Motor neuron (in vitro differentiated cells): Measurements from ENCODE around the gene SPTAN1. TPM values are rescaled to one million over a fixed set of nuclear protein-coding genes. Genes with fewer than 3 reads are reported as not detected.
"Not testable (repeated sequence)": the region's sequence is repeated elsewhere in the genome, so short reads cannot be mapped to it uniquely, and the experiment has no call there.

Experiments used
- ATAC-seq, 8 experiments: fragments of 200-7000 bp; cut with Tn5 transposase; replicated peaks in 6 of 8; 2 replicates each; pipeline ENCODE4 v1.8.0; 2021; ENCODE audit warnings: mild to moderate bottlenecking in 8 of 8, moderate library complexity in 8 of 8
- H3K27ac ChIP-seq, 2 donors: fragments of 250-450 bp; sonication (Bioruptor Pico); 2 replicates each; pipeline ENCODE4 v1.9.0; 2021; ENCODE audit warnings: antibody characterized with exemption in 2 of 2, mild to moderate bottlenecking in 2 of 2, moderate library complexity in 1 of 2
- H3K4me1 ChIP-seq, 2 donors: fragments of 250-450 bp; sonication (Bioruptor Pico); replicated peaks in 1 of 2; 2 replicates each; pipeline ENCODE4 v1.6.1; 2021; ENCODE audit warnings: antibody characterized with exemption in 2 of 2, mild to moderate bottlenecking in 2 of 2, moderate library complexity in 1 of 2
- H3K4me3 ChIP-seq, 5 donors: fragments of 250-450 bp; sonication (Bioruptor Pico); 2 replicates each; pipeline ENCODE4 v1.9.0; 2021; ENCODE audit warnings: antibody characterized with exemption in 5 of 5, mild to moderate bottlenecking in 5 of 5, moderate library complexity in 4 of 5
- WGBS, 10 experiments: fragments of 450-650 bp; shearing (Covaris generic); methylation state at CpG; one replicate each; pipeline ENCODE4 v1.0.0; 2022; 5-methylcytosine and 5-hydroxymethylcytosine counted together
- in situ Hi-C, 9 experiments: fragments of 400-800 bp; cut with MboI; loops; one replicate each; pipeline ENCODE4 v1.15.0; 2021; ENCODE audit warnings: low sequenced_read_pairs in 9 of 9, low pct_unique_long_range_greater_than_20kb in 2 of 9; ENCODE audit not compliant: unreplicated experiment in 9 of 9
- total RNA-seq, 8 experiments: library from RNA; unstranded; fragments of 300-600 nt; gene quantifications; 2 replicates each; pipeline versions ENCODE4 v1.2.3 to v1.2.4, GENCODE V29; 2022

Gene SPTAN1
- total RNA-seq, 8 experiments from 2014 or later: 195 to 680 (median 254) TPM

- 13 to 96% (median 79%) methylated on average over 2 to 8 of the region's 12 CpGs; no CpG with 5 or more reads in 1 of the 10 experiments for WGBS, 10 experiments
- Histone ChIP-seq H3K27ac (no peak overlapping the region), H3K4me1 (no peaks in the 10 kb centered on the region), H3K4me3 (no peak overlapping the region)
- ATAC-seq: peak in 3 of 8 experiments; percentile 83 to 86 (median 86)
- in situ Hi-C loops: no loop called here
Measured at GRCh38 chr9:128642675-128643245, 90.4 kb downstream of the SPTAN1 start.

GRCh38 chr9:128643519-128644300 lies 91.3 kb downstream of the SPTAN1 start:
- no peak for ATAC-seq
- in situ Hi-C loops: no loop called here
- no peak overlapping the region for H3K27ac ChIP-seq
- H3K4me3 ChIP-seq: no peak overlapping the region
- H3K4me1 ChIP-seq: no peaks in the 10 kb centered on the region
- 46 to 100% (median 72%) methylated on average over 2 to 5 of the region's 12 CpGs; no CpG with 5 or more reads in 4 of the 10 experiments for WGBS, 10 experiments

- peak in 3 of 8 experiments; percentile 52 to 76 (median 58) for ATAC-seq
- H3K27ac ChIP-seq, H3K4me3 ChIP-seq, H3K4me1 ChIP-seq, in situ Hi-C loops: not testable (repeated sequence)
- 89 to 100% (median 93%) methylated on average over 2 to 8 of the region's 9 CpGs; no CpG with 5 or more reads in 5 of the 10 experiments for WGBS, 10 experiments
Measured at GRCh38 chr9:128648206-128648605, 95.8 kb downstream of the SPTAN1 start.

GRCh38 chr9:128651798-128652197 lies 99.4 kb downstream of the SPTAN1 start:
- H3K4me1 ChIP-seq: peaks cover 0 to 4% of the 10 kb centered on the region in 2 donors
- in situ Hi-C loops: no loop called here
- no peak for ATAC-seq
- no peak overlapping the region for H3K27ac ChIP-seq
- no peak overlapping the region for H3K4me3 ChIP-seq
- WGBS, 10 experiments: 80 to 100% (median 100%) methylated on average over 1 to 4 of the region's 5 CpGs; no CpG with 5 or more reads in 5 of the 10 experiments

GRCh38 chr9:128653908-128654307 lies 101.5 kb downstream of the SPTAN1 start:
- ATAC-seq: no peak
- Histone ChIP-seq H3K4me1 (peaks cover 3 to 7% of the 10 kb centered on the region in 2 donors), H3K27ac (no peak overlapping the region), H3K4me3 (no peak overlapping the region)
- 88 to 100% (median 92%) methylated on average over 2 to 8 of the region's 8 CpGs; no CpG with 5 or more reads in 3 of the 10 experiments for WGBS, 10 experiments
- in situ Hi-C loops: no loop called here

GRCh38 chr9:128654481-128654880 lies 102.1 kb downstream of the SPTAN1 start:
- WGBS, 10 experiments: 80 to 100% (median 90%) methylated on average over 1 of the region's 1 CpG; no CpG with 5 or more reads in 6 of the 10 experiments
- H3K27ac ChIP-seq: no peak overlapping the region
- H3K4me3 ChIP-seq: no peak overlapping the region
- in situ Hi-C loops: no loop called here
- no peak for ATAC-seq
- H3K4me1 ChIP-seq: peaks cover 3 to 7% of the 10 kb centered on the region in 2 donors

- H3K27ac ChIP-seq: peak within 1 kb of the TSS; percentile 100
- H3K4me3 ChIP-seq: peak within 1 kb of the TSS; percentile 76 to 90 (median 87)
- peak; percentile 92 to 98 (median 97) for ATAC-seq
- peaks cover 3 to 7% of the 10 kb centered on the region in 2 donors for H3K4me1 ChIP-seq
- WGBS, 10 experiments: 0 to 10% (median 1%) methylated on average over 1 to 46 of the region's 86 CpGs
- in situ Hi-C loops: no loop called here
Measured at GRCh38 chr9:128656416-128657343, 104.3 kb downstream of the SPTAN1 start, which contains the start of gene DYNC2I2. TSS of gene DYNC2I2 (minus strand) at chr9:128656847. CDS start at chr9:128656726, 121 bp downstream.

GRCh38 chr9:128657344-128657704 lies 104.9 kb downstream of the SPTAN1 start:
- in situ Hi-C loops: no loop called here
- peaks cover 3 to 7% of the 10 kb centered on the region in 2 donors for H3K4me1 ChIP-seq
- ATAC-seq: no peak
- 86 to 100% (median 97%) methylated on average over 5 to 13 of the region's 13 CpGs for WGBS, 10 experiments
- peak overlapping the region; percentile 76 to 90 (median 87) for H3K4me3 ChIP-seq
- peak overlapping the region; percentile 100 for H3K27ac ChIP-seq

GRCh38 chr9:128657796-128658195 lies 105.4 kb downstream of the SPTAN1 start:
- ATAC-seq: no peak
- no peak overlapping the region for H3K4me3 ChIP-seq
- peak overlapping the region in 1 of 2 donors; percentile 100 for H3K27ac ChIP-seq
- in situ Hi-C loops: no loop called here
- H3K4me1 ChIP-seq: peaks cover 3 to 7% of the 10 kb centered on the region in 2 donors
- 83 to 100% (median 100%) methylated on average over 1 to 3 of the region's 3 CpGs; no CpG with 5 or more reads in 5 of the 10 experiments for WGBS, 10 experiments

- 70 to 93% (median 83%) methylated on average over 2 to 5 of the region's 8 CpGs; no CpG with 5 or more reads in 2 of the 10 experiments for WGBS, 10 experiments
- H3K4me3 ChIP-seq, H3K4me1 ChIP-seq, in situ Hi-C loops, H3K27ac ChIP-seq: not testable (repeated sequence)
- ATAC-seq: peak in 1 of 8 experiments; percentile 36
Measured at GRCh38 chr9:128666481-128666941, 114.1 kb downstream of the SPTAN1 start.

- no peak for ATAC-seq
- no peak overlapping the region for H3K27ac ChIP-seq
- WGBS, 10 experiments: 60 to 100% (median 95%) methylated on average over 1 to 5 of the region's 6 CpGs; no CpG with 5 or more reads in 2 of the 10 experiments
- in situ Hi-C loops: no loop called here
- no peak overlapping the region for H3K4me3 ChIP-seq
- no peaks in the 10 kb centered on the region for H3K4me1 ChIP-seq
Measured at GRCh38 chr9:128669786-128670185, 117.4 kb downstream of the SPTAN1 start.

- no peak for ATAC-seq
- in situ Hi-C loops: no loop called here
- no peak overlapping the region for H3K4me3 ChIP-seq
- no peak overlapping the region for H3K27ac ChIP-seq
- 86 to 100% (median 100%) methylated on average over 1 to 3 of the region's 4 CpGs; no CpG with 5 or more reads in 4 of the 10 experiments for WGBS, 10 experiments
- no peaks in the 10 kb centered on the region for H3K4me1 ChIP-seq
Measured at GRCh38 chr9:128675382-128675781, 123.0 kb downstream of the SPTAN1 start.
